ENCODE measurements around the gene TSKU. TPM values are rescaled to one million over a fixed set of nuclear protein-coding genes. Genes with fewer than 3 reads are reported as not detected.

TSKU gene
- total and polyA plus RNA-seq, 2 experiments from 2014 or later, result 11.7 to 31.1 TPM

DNA sequence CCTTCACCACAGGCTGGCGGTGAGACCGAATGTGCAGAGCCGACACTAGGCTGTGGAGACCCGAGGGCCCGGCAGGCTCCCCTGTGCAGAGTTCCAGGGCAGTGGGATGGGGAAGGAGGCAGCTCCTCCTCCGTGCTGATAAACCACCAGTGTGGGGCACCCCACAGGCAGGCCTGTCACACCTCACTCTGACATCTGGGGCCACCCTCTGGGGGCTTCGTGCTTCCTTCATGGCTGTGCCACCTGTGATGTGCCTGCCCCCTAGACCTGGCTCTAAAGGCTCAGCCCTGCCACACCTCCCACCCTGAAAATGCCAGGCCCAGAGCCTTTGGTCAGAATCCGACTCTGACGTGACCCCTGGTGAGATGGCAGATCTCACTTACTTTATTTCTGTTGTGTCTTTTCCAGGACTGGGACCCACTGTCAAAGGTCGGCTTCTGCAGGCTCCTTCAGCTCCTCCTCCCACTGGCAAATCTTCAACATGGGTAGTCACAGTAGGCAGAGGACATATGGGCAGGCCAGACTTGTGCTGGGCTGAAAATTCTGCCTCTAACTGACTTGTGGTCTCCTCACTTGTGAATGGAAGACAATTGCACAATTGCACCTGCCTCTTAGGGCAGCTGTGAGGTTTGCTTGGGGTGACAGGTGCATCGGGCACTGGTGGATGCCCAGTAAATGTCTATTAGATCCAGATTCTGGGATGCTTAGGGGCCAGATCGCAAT is 46.2 kb upstream of the TSKU start (continued):
- TF ChIP-seq, protein P1, sequence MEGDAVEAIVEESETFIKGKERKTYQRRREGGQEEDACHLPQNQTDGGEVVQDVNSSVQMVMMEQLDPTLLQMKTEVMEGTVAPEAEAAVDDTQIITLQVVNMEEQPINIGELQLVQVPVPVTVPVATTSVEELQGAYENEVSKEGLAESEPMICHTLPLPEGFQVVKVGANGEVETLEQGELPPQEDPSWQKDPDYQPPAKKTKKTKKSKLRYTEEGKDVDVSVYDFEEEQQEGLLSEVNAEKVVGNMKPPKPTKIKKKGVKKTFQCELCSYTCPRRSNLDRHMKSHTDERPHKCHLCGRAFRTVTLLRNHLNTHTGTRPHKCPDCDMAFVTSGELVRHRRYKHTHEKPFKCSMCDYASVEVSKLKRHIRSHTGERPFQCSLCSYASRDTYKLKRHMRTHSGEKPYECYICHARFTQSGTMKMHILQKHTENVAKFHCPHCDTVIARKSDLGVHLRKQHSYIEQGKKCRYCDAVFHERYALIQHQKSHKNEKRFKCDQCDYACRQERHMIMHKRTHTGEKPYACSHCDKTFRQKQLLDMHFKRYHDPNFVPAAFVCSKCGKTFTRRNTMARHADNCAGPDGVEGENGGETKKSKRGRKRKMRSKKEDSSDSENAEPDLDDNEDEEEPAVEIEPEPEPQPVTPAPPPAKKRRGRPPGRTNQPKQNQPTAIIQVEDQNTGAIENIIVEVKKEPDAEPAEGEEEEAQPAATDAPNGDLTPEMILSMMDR (conservative IDR thresholded peaks at IDR 0.05; ENCODE audit: low read depth in 2 of 2), result no peak
- no peak for TF ChIP-seq STAT1 (IDR thresholded peaks at IDR 0.05; ENCODE audit: unreplicated experiment)
- no peak for TF ChIP-seq CREB1 (CRISPR knock-in tag; IDR thresholded peaks at IDR 0.05; ENCODE audit: low read depth)
- no peak for TF ChIP-seq POLR2AphosphoS5 (IDR thresholded peaks at IDR 0.05; ENCODE audit: low read depth)
- TF ChIP-seq ZNF331 (CRISPR knock-in tag; IDR thresholded peaks at IDR 0.05; ENCODE audit: low read depth), result no peak
- TF ChIP-seq NANOG (IDR thresholded peaks at IDR 0.05; ENCODE audit: borderline replicate concordance), result no peak
- TF ChIP-seq JUNB (IDR thresholded peaks at IDR 0.05; ENCODE audit: unreplicated experiment), result no peak
- no peak for TF ChIP-seq ZNF114 (CRISPR knock-in tag; IDR thresholded peaks at IDR 0.05)

DNA sequence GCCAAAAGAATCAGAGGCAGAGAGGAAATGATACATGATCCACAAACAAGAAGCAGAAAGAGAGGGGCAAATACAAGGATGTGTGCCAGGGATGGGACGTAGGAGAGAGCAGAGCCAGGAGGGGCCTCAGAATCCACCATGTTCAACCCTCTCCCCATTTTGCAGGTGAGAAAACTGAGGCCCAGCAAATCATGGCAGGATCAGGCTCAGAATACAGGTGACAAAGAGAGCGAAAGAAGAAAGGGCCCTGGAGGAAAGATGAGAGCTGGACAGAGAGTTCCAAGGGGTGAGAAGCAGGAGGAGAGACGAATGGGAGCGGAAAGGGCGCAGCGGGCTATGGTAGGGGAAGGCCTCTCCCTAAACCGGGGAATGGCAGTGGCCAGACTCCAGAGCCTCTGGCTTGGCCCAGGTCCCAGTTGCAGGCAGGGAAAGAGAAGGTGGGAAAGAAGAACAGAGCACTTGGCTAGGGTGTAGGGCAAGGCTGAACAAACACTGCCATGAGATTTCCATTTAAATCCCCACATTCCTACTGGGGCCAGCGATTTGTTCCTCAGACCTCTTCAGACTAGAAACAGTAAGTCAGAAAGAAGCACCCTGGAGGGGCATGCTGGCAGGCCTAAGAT is 44.4 kb upstream of the TSKU start:
- Histone ChIP-seq H3K36me3 (ENCODE audit: insufficient read depth) (no peaks in the 10 kb centered on the region), H3K9me2 (ENCODE audit: insufficient read depth) (no peaks in the 10 kb centered on the region), H3K4me2 (no peak overlapping the region), H3K79me2 (replicated peaks; ENCODE audit: insufficient read depth) (no peaks in the 10 kb centered on the region), H3K27ac (ENCODE audit: low read depth) (no peak overlapping the region), H3F3A (replicated peaks; ENCODE audit: low read depth) (no peaks in the 10 kb centered on the region), H3K27me3 (ENCODE audit: insufficient read depth) (no peaks in the 10 kb centered on the region), H3K4me3 (no peak overlapping the region), H3K4me1 (ENCODE audit: insufficient read depth) (peaks cover 14% of the 10 kb centered on the region), H2AFZ (no peak overlapping the region; the same call in 1 of the 2 replicates), H4K20me1 (replicated peaks; ENCODE audit: insufficient read depth) (no peaks in the 10 kb centered on the region)
- H3K27me3 Mint-ChIP-seq (ENCODE audit: insufficient read depth, low read depth, poor library complexity), result peaks cover 20% of the 10 kb centered on the region
- H3K4me3 Mint-ChIP-seq, result no peak overlapping the region
- no peak overlapping the region for H3K27ac Mint-ChIP-seq
- TF ChIP-seq, protein P2, sequence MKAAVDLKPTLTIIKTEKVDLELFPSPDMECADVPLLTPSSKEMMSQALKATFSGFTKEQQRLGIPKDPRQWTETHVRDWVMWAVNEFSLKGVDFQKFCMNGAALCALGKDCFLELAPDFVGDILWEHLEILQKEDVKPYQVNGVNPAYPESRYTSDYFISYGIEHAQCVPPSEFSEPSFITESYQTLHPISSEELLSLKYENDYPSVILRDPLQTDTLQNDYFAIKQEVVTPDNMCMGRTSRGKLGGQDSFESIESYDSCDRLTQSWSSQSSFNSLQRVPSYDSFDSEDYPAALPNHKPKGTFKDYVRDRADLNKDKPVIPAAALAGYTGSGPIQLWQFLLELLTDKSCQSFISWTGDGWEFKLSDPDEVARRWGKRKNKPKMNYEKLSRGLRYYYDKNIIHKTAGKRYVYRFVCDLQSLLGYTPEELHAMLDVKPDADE (IDR thresholded peaks at IDR 0.05), result no peak
- TF ChIP-seq ZNF114 (CRISPR knock-in tag; IDR thresholded peaks at IDR 0.05) (no peak), NANOG (IDR thresholded peaks at IDR 0.05; ENCODE audit: borderline replicate concordance) (no peak), ZNF331 (CRISPR knock-in tag; IDR thresholded peaks at IDR 0.05; ENCODE audit: low read depth) (no peak), EZH2phosphoT487 (IDR thresholded peaks at IDR 0.05; ENCODE audit: unreplicated experiment) (no peak)
- TF ChIP-seq, protein P1 (conservative IDR thresholded peaks at IDR 0.05; ENCODE audit: low read depth in 2 of 2), result no peak
- TF ChIP-seq, protein P3, sequence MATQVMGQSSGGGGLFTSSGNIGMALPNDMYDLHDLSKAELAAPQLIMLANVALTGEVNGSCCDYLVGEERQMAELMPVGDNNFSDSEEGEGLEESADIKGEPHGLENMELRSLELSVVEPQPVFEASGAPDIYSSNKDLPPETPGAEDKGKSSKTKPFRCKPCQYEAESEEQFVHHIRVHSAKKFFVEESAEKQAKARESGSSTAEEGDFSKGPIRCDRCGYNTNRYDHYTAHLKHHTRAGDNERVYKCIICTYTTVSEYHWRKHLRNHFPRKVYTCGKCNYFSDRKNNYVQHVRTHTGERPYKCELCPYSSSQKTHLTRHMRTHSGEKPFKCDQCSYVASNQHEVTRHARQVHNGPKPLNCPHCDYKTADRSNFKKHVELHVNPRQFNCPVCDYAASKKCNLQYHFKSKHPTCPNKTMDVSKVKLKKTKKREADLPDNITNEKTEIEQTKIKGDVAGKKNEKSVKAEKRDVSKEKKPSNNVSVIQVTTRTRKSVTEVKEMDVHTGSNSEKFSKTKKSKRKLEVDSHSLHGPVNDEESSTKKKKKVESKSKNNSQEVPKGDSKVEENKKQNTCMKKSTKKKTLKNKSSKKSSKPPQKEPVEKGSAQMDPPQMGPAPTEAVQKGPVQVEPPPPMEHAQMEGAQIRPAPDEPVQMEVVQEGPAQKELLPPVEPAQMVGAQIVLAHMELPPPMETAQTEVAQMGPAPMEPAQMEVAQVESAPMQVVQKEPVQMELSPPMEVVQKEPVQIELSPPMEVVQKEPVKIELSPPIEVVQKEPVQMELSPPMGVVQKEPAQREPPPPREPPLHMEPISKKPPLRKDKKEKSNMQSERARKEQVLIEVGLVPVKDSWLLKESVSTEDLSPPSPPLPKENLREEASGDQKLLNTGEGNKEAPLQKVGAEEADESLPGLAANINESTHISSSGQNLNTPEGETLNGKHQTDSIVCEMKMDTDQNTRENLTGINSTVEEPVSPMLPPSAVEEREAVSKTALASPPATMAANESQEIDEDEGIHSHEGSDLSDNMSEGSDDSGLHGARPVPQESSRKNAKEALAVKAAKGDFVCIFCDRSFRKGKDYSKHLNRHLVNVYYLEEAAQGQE (IDR thresholded peaks at IDR 0.05; ENCODE audit: unreplicated experiment), result no peak
- no peak for ATAC-seq
- no peak for DNase-seq (ENCODE audit: low spot score)
- H3K4me1 Mint-ChIP-seq, result peaks cover 31% of the 10 kb centered on the region
- H3K9me3 Mint-ChIP-seq, result no peaks in the 10 kb centered on the region
- H3K36me3 Mint-ChIP-seq (ENCODE audit: low read depth), result no peaks in the 10 kb centered on the region; the same call in 2 of the 3 replicates

Measured in GM23338 (cell line).